ENCODE results near the gene GPR55. TPM values are rescaled to one million over a fixed set of nuclear protein-coding genes. Genes with fewer than 3 reads are reported as not detected.

Gene GPR55
- total RNA-seq, 2 donors from 2014 or later: 2.6 to 7.5 TPM

- H3K4me3 Mint-ChIP-seq: no peak overlapping the region
- H3K9me3 Mint-ChIP-seq: no peaks in the 10 kb centered on the region
- no peak for TF ChIP-seq CTCF (conservative IDR thresholded peaks at IDR 0.05)
- Histone ChIP-seq H3K36me3 (ENCODE audit: control insufficient read depth, insufficient read depth, low read length) (no peaks in the 10 kb centered on the region), H3K27me3 (ENCODE audit: control insufficient read depth, insufficient read depth, low read length, poor library complexity, severe bottlenecking) (no peaks in the 10 kb centered on the region), H3K9me3 (ENCODE audit: control insufficient read depth, low read length) (no peaks in the 10 kb centered on the region), H3K9ac (ENCODE audit: extremely low read depth, low read length, poor library complexity, severe bottlenecking) (no peak overlapping the region), H3K27ac (ENCODE audit: low read depth, low read length) (no peak overlapping the region), H3K4me1 (ENCODE audit: control insufficient read depth, insufficient read depth, low read length) (peaks cover 1% of the 10 kb centered on the region), H3K4me3 (ENCODE audit: low read length) (no peak overlapping the region)
- peak; percentile 41 for DNase-seq
- no peak overlapping the region for H3K27ac Mint-ChIP-seq
- 88 to 90% methylated on average over 12 to 13 of the region's 13 CpGs for WGBS, 2 experiments (ENCODE audit: insufficient coverage in 1 of 2, insufficient read length in 1 of 2)
- H3K27me3 Mint-ChIP-seq (ENCODE audit: insufficient read depth): no peaks in the 10 kb centered on the region
- peaks cover 9% of the 10 kb centered on the region for H3K4me1 Mint-ChIP-seq
- H3K36me3 Mint-ChIP-seq (ENCODE audit: low read depth): no peaks in the 10 kb centered on the region
These were observed 14.4 kb downstream of the GPR55 start for GRCh38 chr2:230910546-230911177.

- Mint-ChIP-seq H3K4me3 (no peak overlapping the region), H3K4me1 (peaks cover 9% of the 10 kb centered on the region), H3K9me3 (no peaks in the 10 kb centered on the region), H3K27ac (no peak overlapping the region), H3K36me3 (ENCODE audit: low read depth) (no peaks in the 10 kb centered on the region), H3K27me3 (ENCODE audit: insufficient read depth) (no peaks in the 10 kb centered on the region)
- H3K36me3 ChIP-seq (ENCODE audit: control insufficient read depth, insufficient read depth, low read length): no peaks in the 10 kb centered on the region
- peaks cover 4% of the 10 kb centered on the region for H3K4me1 ChIP-seq (ENCODE audit: control insufficient read depth, insufficient read depth, low read length)
- H3K4me3 ChIP-seq (ENCODE audit: low read length): no peak overlapping the region
- 88 to 94% methylated on average over 18 of the region's 18 CpGs for WGBS, 2 experiments (ENCODE audit: insufficient coverage in 1 of 2, insufficient read length in 1 of 2)
- no peaks in the 10 kb centered on the region for H3K27me3 ChIP-seq (ENCODE audit: control insufficient read depth, insufficient read depth, low read length, poor library complexity, severe bottlenecking)
- no peaks in the 10 kb centered on the region for H3K9me3 ChIP-seq (ENCODE audit: control insufficient read depth, low read length)
- TF ChIP-seq CTCF (conservative IDR thresholded peaks at IDR 0.05): no peak
- peak; percentile 26 for DNase-seq
- no peak overlapping the region for H3K9ac ChIP-seq (ENCODE audit: extremely low read depth, low read length, poor library complexity, severe bottlenecking)
- H3K27ac ChIP-seq (ENCODE audit: low read depth, low read length): no peak overlapping the region
These were observed 15.0 kb downstream of the GPR55 start for GRCh38 chr2:230909841-230910545.

GRCh38 chr2:230908595-230909191 lies 16.3 kb downstream of the GPR55 start:
- no peak overlapping the region for H3K4me3 ChIP-seq (ENCODE audit: low read length)
- peak; percentile 41 for DNase-seq
- H3K4me1 ChIP-seq (ENCODE audit: control insufficient read depth, insufficient read depth, low read length): peaks cover 4% of the 10 kb centered on the region
- Mint-ChIP-seq H3K27ac (no peak overlapping the region), H3K9me3 (no peaks in the 10 kb centered on the region), H3K27me3 (ENCODE audit: insufficient read depth) (no peaks in the 10 kb centered on the region), H3K4me1 (peaks cover 9% of the 10 kb centered on the region), H3K4me3 (no peak overlapping the region), H3K36me3 (ENCODE audit: low read depth) (no peaks in the 10 kb centered on the region)
- H3K27me3 ChIP-seq (ENCODE audit: control insufficient read depth, insufficient read depth, low read length, poor library complexity, severe bottlenecking): no peaks in the 10 kb centered on the region
- H3K36me3 ChIP-seq (ENCODE audit: control insufficient read depth, insufficient read depth, low read length): no peaks in the 10 kb centered on the region
- no peak overlapping the region for H3K27ac ChIP-seq (ENCODE audit: low read depth, low read length)
- H3K9me3 ChIP-seq (ENCODE audit: control insufficient read depth, low read length): no peaks in the 10 kb centered on the region
- 65 to 81% methylated on average over 4 to 10 of the region's 10 CpGs for WGBS, 2 experiments (ENCODE audit: insufficient coverage in 1 of 2, insufficient read length in 1 of 2)
- H3K9ac ChIP-seq (ENCODE audit: extremely low read depth, low read length, poor library complexity, severe bottlenecking): no peak overlapping the region
- no peak for TF ChIP-seq CTCF (conservative IDR thresholded peaks at IDR 0.05)

Measured in endodermal cell (in vitro differentiated cells).